Upper lobe of left lung (tissue), 6 donors: Measurements from ENCODE around the gene NAV2. TPM values are rescaled to one million over a fixed set of nuclear protein-coding genes. Genes with fewer than 3 reads are reported as not detected.

ENCODE experiments used
- ATAC-seq, 2 donors: fragments of 200-7000 bp; cut with Tn5 transposase; one replicate each; pipeline ENCODE4 v1.9.1; 2022; ENCODE audit warnings: mild to moderate bottlenecking in 2 of 2, moderate library complexity in 2 of 2; ENCODE audit not compliant: low FRiP score in 2 of 2
- DNase-seq, 2 donors: peaks; one replicate each; pipeline ENCODE4 v3.0.0-alpha.2; 2019 to 2020
- H3K27ac ChIP-seq, 4 donors: fragments of 200-600 bp; sonication (generic); one replicate each; pipeline ENCODE4 v1.5.1; 2016 to 2019
- H3K27me3 ChIP-seq, 4 donors: fragments of 200-600 bp; sonication (generic); one replicate each; pipeline ENCODE4 v1.5.1; 2017 to 2019
- H3K36me3 ChIP-seq, 4 donors: fragments of 200-600 bp; sonication (generic); one replicate each; pipeline ENCODE4 v1.5.1; 2016 to 2019
- H3K4me1 ChIP-seq, 4 donors: fragments of 200-600 bp; sonication (generic); one replicate each; pipeline ENCODE4 v1.5.1; 2018 to 2019
- H3K4me3 ChIP-seq, 4 donors: fragments of 200-600 bp; sonication (generic); one replicate each; pipeline ENCODE4 v1.5.1; 2017 to 2019; ENCODE audit warnings: mild to moderate bottlenecking in 2 of 4, moderate library complexity in 1 of 4
- H3K9me3 ChIP-seq, 4 donors: fragments of 200-600 bp; sonication (generic); one replicate each; pipeline ENCODE4 v1.5.1; 2018 to 2019
- EP300 ChIP-seq, 4 donors: sonication (generic); formaldehyde crosslinking; IDR thresholded peaks; one replicate each; pipeline ENCODE4 v1.5.1; 2017; ENCODE audit warnings: antibody characterized with exemption in 4 of 4, control low read depth in 2 of 4
- POLR2A ChIP-seq, 4 donors: fragments of 450-650 bp; IDR thresholded peaks; one replicate each; pipeline ENCODE4 v1.5.1; 2016 to 2017; ENCODE audit warnings: antibody characterized with exemption in 4 of 4, mild to moderate bottlenecking in 2 of 4
- POLR2AphosphoS5 ChIP-seq, 2 donors: sonication (generic); formaldehyde crosslinking; IDR thresholded peaks; one replicate each; pipeline ENCODE4 v1.5.1; 2017; ENCODE audit warnings: antibody characterized with exemption in 2 of 2
- WGBS, 2 donors: methylation state at CpG; one replicate each; pipeline ENCODE4 v1.1.5; 2017 to 2018; 5-methylcytosine and 5-hydroxymethylcytosine counted together
- total RNA-seq, 6 donors: library from RNA; depleted of rRNA in 4 of 6; stranded (reverse); fragments of >200 nt in 4 of 6; gene quantifications; one replicate each; pipeline versions ENCODE4 v1.1.0 to v1.2.1, GENCODE V29; 2016 to 2021
- TF ChIP-seq, protein P1 (sequence below), 6 experiments: fragments of 450-650 bp in 4 of 6; fragments of 200-600 bp in 2 of 6; sonication (generic) in 2 of 6; IDR thresholded peaks; one replicate each; pipeline ENCODE4 v1.5.1; 2016 to 2019; ENCODE audit warnings: antibody characterized with exemption in 6 of 6
- donor health status: DM: no; HTN: no; CAD: no; lungs with moderate emphysema.
- donor health status: DM: no; HTN: yes; CAD: no; lungs with severe emphysema.

The NAV2 gene
- total RNA-seq, 6 donors from 2014 or later = 40.5 to 61.4 (median 52.3) TPM

DNA sequence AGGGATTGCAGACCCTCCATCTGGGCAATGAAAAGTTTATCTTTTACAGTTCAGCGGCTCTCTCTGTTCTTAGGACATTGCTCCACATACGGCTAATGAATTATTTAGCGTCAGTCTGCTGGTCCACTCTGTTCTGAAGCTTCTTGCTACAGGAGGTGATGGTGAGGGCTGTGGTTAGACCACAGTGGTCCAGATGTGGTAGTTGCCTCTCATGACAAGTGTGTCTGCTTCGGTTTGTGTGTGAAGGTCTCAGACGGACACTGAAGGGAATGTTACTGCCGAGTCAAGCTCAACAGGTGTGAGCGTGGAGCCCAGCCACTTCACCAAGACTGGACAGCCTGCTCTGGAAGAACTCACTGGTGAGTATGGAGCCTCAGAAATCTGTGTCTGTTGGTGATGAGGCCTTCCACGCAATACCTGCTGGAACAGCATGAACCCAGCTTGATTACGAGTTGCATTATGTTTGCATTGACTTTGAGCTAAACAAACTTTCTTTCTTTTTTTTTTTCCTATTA lies 226.8 kb downstream of the NAV2 start:
- Histone ChIP-seq H3K4me1 (no peaks in the 10 kb centered on the region), H3K27ac (no peak overlapping the region), H3K36me3 (peaks cover 0 to 23% (median 9%) of the 10 kb centered on the region in 4 donors), H3K27me3 (no peaks in the 10 kb centered on the region), H3K9me3 (no peaks in the 10 kb centered on the region), H3K4me3 (no peak overlapping the region)
- TF ChIP-seq, protein P1, sequence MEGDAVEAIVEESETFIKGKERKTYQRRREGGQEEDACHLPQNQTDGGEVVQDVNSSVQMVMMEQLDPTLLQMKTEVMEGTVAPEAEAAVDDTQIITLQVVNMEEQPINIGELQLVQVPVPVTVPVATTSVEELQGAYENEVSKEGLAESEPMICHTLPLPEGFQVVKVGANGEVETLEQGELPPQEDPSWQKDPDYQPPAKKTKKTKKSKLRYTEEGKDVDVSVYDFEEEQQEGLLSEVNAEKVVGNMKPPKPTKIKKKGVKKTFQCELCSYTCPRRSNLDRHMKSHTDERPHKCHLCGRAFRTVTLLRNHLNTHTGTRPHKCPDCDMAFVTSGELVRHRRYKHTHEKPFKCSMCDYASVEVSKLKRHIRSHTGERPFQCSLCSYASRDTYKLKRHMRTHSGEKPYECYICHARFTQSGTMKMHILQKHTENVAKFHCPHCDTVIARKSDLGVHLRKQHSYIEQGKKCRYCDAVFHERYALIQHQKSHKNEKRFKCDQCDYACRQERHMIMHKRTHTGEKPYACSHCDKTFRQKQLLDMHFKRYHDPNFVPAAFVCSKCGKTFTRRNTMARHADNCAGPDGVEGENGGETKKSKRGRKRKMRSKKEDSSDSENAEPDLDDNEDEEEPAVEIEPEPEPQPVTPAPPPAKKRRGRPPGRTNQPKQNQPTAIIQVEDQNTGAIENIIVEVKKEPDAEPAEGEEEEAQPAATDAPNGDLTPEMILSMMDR (IDR thresholded peaks at IDR 0.05) = no peak
- TF ChIP-seq POLR2A (IDR thresholded peaks at IDR 0.05) (no peak), POLR2AphosphoS5 (IDR thresholded peaks at IDR 0.05) (no peak), EP300 (IDR thresholded peaks at IDR 0.05) (no peak)
- DNase-seq = no peak
- WGBS, 2 donors = 84 to 85% methylated on average over 9 of the region's 9 CpGs
- ATAC-seq = no peak

DNA sequence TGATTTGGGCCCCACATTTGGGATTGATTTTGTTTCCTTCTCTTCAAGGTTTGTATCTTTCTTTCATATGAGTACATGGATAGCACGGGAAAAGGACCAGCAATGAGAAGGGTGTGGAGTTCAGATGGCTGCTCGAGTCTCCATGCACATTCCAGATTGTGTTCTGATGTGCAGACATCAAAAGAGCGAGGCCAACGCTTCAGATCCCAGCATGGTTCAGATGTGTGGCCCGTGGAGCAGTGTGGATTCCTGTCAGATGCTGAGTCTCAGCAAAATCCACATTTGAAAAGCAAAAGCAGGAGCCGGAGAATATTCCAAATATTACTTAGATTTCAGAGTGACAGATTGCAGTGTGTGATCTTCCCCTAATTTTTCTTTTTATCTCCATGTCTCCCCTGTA lies 228.2 kb downstream of the NAV2 start:
- TF ChIP-seq POLR2A (IDR thresholded peaks at IDR 0.05) (no peak), EP300 (IDR thresholded peaks at IDR 0.05) (no peak), POLR2AphosphoS5 (IDR thresholded peaks at IDR 0.05) (no peak)
- TF ChIP-seq, protein P1 (IDR thresholded peaks at IDR 0.05) = no peak
- peaks cover 0 to 21% (median 11%) of the 10 kb centered on the region in 4 donors for H3K36me3 ChIP-seq
- H3K27ac ChIP-seq = no peak overlapping the region
- DNase-seq (no peak), ATAC-seq (no peak)
- no peaks in the 10 kb centered on the region for H3K4me1 ChIP-seq
- 90 to 91% methylated on average over 6 of the region's 6 CpGs for WGBS, 2 donors
- no peaks in the 10 kb centered on the region for H3K9me3 ChIP-seq
- no peak overlapping the region for H3K4me3 ChIP-seq
- H3K27me3 ChIP-seq = no peaks in the 10 kb centered on the region

DNA sequence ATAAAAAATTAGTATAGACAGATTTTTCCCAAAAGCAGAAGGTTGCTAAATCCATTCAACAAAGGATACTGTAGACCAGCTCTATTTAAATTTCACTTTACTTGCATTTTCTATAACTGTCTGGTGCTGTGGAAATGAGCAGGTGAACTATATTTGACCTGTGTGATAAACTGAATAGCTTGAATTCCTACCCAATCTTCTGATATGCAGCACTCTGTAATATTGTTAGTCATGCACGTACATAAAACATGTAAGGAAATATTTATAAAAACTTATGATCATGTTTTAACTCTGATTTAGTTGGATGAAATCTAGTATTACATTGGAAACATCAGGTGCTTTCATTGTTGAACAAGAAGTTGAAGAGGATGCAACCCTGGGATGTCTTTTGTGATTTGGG lies 234.0 kb downstream of the NAV2 start:
- no peak overlapping the region for H3K27ac ChIP-seq
- no peak overlapping the region for H3K4me3 ChIP-seq
- no peaks in the 10 kb centered on the region for H3K27me3 ChIP-seq
- H3K36me3 ChIP-seq = peaks cover 0 to 31% (median 19%) of the 10 kb centered on the region in 4 donors
- no peak for DNase-seq
- no peaks in the 10 kb centered on the region for H3K9me3 ChIP-seq
- 76 to 84% methylated on average over 1 of the region's 1 CpG for WGBS, 2 donors
- peaks cover 0 to 4% (median 2%) of the 10 kb centered on the region in 4 donors for H3K4me1 ChIP-seq
- no peak for ATAC-seq
- TF ChIP-seq, protein P1 (IDR thresholded peaks at IDR 0.05) = no peak
- TF ChIP-seq POLR2AphosphoS5 (IDR thresholded peaks at IDR 0.05) (no peak), POLR2A (IDR thresholded peaks at IDR 0.05) (no peak), EP300 (IDR thresholded peaks at IDR 0.05) (no peak)

DNA sequence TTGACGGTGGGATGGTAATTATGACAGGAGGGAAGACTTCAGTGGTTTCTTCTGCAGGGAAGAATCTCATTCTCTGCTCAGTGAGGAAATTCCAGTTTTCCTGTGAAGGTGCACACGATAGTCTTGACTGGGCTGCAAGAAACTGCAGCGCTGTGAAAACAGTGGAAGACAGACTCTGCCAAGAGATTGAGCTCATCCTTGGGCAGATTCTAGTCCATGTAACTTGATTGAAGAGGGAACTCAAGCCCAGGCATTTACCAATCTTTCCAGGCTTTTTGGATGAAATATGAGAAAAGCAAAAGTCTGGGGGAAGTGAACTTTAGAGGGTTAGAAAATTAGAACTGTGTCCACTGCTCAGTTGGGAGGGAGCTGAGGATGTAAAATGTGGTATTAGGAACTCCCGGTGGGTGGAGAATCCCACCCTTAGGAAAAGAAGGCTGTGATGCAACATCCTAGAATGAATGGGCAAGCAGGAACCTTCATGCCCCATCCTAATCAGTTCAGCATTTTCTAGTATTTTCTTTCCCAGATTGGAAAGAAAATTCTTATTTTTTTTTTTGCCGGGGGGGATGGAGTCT lies 235.0 kb downstream of the NAV2 start:
- DNase-seq (no peak), ATAC-seq (peak in 1 of 2 donors; percentile 51)
- WGBS, 2 donors = 69 to 70% methylated on average over 5 of the region's 5 CpGs
- Histone ChIP-seq H3K4me3 (no peak overlapping the region), H3K27ac (no peak overlapping the region), H3K36me3 (peaks cover 0 to 31% (median 17%) of the 10 kb centered on the region in 4 donors), H3K9me3 (no peaks in the 10 kb centered on the region), H3K27me3 (no peaks in the 10 kb centered on the region), H3K4me1 (peaks cover 0 to 8% (median 7%) of the 10 kb centered on the region in 4 donors)
- no peak for TF ChIP-seq EP300 (IDR thresholded peaks at IDR 0.05)
- TF ChIP-seq, protein P1 (IDR thresholded peaks at IDR 0.05) = no peak
- no peak for TF ChIP-seq POLR2AphosphoS5 (IDR thresholded peaks at IDR 0.05)
- no peak for TF ChIP-seq POLR2A (IDR thresholded peaks at IDR 0.05)

DNA sequence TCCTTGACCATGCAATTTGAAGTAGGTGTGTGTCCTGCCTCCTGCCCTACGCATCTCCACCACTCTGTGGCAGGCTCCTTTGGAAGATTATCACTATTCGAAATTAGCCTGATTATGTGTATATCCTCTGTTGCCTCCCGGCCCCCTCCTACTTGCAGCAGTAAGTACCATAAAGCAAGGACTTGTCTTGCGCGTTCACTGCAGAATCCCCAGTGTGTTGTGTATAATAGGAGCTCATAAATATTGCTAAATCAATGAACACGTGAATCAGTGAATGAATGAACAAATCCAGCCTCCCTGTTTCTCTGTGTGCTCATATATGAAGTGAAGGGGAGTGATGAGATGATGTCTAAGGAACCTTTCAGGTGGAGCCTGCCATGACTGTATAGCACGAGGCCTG lies 237.0 kb downstream of the NAV2 start:
- 91 to 95% methylated on average over 7 of the region's 7 CpGs for WGBS, 2 donors
- H3K27ac ChIP-seq = no peak overlapping the region
- TF ChIP-seq EP300 (IDR thresholded peaks at IDR 0.05) (no peak), POLR2A (IDR thresholded peaks at IDR 0.05) (no peak), POLR2AphosphoS5 (IDR thresholded peaks at IDR 0.05) (no peak)
- TF ChIP-seq, protein P1 (IDR thresholded peaks at IDR 0.05) = no peak
- peaks cover 8 to 15% (median 11%) of the 10 kb centered on the region in 4 donors for H3K4me1 ChIP-seq
- no peak for DNase-seq
- H3K4me3 ChIP-seq = no peak overlapping the region
- H3K9me3 ChIP-seq = no peaks in the 10 kb centered on the region
- ATAC-seq = no peak
- H3K27me3 ChIP-seq = no peaks in the 10 kb centered on the region
- H3K36me3 ChIP-seq = peaks cover 0 to 31% (median 17%) of the 10 kb centered on the region in 4 donors
